MM.1S (cell line): ENCODE results near the gene SHROOM3.

Experiments
- DNase-seq: peaks from one replicate; pipeline ENCODE4 v3.0.0-alpha.2; 2015
- H2AFZ ChIP-seq: fragments of 300-600 bp; sonication (generic); 2 replicates; pipeline ENCODE4 v1.6.0; 2016; ENCODE audit warnings: antibody characterized with exemption, low read length
- H3F3A ChIP-seq: fragments of 300-600 bp; sonication (generic); 2 replicates; pipeline ENCODE4 v1.6.1; 2016; ENCODE audit warnings: mild to moderate bottlenecking, antibody characterized with exemption, low read length, moderate library complexity, mixed read lengths; ENCODE audit not compliant: insufficient read depth
- H3K27ac ChIP-seq: fragments of 300-600 bp; sonication (generic); 2 replicates; pipeline ENCODE4 v1.5.1; 2016; ENCODE audit warnings: mild to moderate bottlenecking, low read length
- H3K27me3 ChIP-seq: fragments of 300-600 bp; sonication (generic); replicated peaks from 2 replicates; pipeline ENCODE4 v1.6.0; 2016; ENCODE audit warnings: low read length; ENCODE audit not compliant: insufficient read depth
- H3K36me3 ChIP-seq: fragments of 300-600 bp; sonication (generic); replicated peaks from 2 replicates; pipeline ENCODE4 v1.6.1; 2016; ENCODE audit warnings: mild to moderate bottlenecking, low read length, mixed read lengths; ENCODE audit not compliant: insufficient read depth
- H3K4me1 ChIP-seq: fragments of 300-600 bp; sonication (generic); 2 replicates; pipeline ENCODE4 v1.6.1; 2016; ENCODE audit warnings: low read length, mixed read lengths
- H3K4me2 ChIP-seq: fragments of 300-600 bp; sonication (generic); 2 replicates; pipeline ENCODE4 v1.6.0; 2016; ENCODE audit warnings: low read depth, low read length
- H3K4me3 ChIP-seq: fragments of 300-600 bp; sonication (generic); 2 replicates; pipeline ENCODE4 v1.5.1; 2016; ENCODE audit warnings: low read length, mixed read lengths
- H3K79me2 ChIP-seq: fragments of 300-600 bp; sonication (generic); 2 replicates; pipeline ENCODE4 v1.6.1; 2016; ENCODE audit warnings: mixed run types, low read length, mixed read lengths
- H3K9ac ChIP-seq: fragments of 300-600 bp; sonication (generic); 2 replicates; pipeline ENCODE4 v1.6.1; 2016; ENCODE audit warnings: low read length, mixed read lengths
- H3K9me2 ChIP-seq: fragments of 300-600 bp; sonication (generic); replicated peaks from 2 replicates; pipeline ENCODE4 v1.6.1; 2016; ENCODE audit warnings: mild to moderate bottlenecking, low read length, mixed read lengths; ENCODE audit not compliant: insufficient read depth
- H3K9me3 ChIP-seq: fragments of 300-600 bp; sonication (generic); replicated peaks from 2 replicates; pipeline ENCODE4 v1.6.1; 2016; ENCODE audit warnings: mild to moderate bottlenecking, low read length, mixed read lengths; ENCODE audit not compliant: insufficient read depth
- H4K20me1 ChIP-seq: fragments of 300-600 bp; sonication (generic); 2 replicates; pipeline ENCODE4 v1.6.1; 2016; ENCODE audit warnings: mild to moderate bottlenecking, low read length, moderate library complexity, mixed read lengths; ENCODE audit not compliant: insufficient read depth
- EZH2 ChIP-seq: fragments of 300-600 bp; sonication (generic); optimal IDR thresholded peaks from 2 replicates; pipeline ENCODE3; 2017; ENCODE audit warnings: low read depth, mild to moderate bottlenecking, antibody characterized with exemption, low read length, mixed read lengths
- EZH2phosphoT487 ChIP-seq: fragments of 300-600 bp; sonication (generic); IDR thresholded peaks from 2 replicates; pipeline ENCODE4 v1.6.1; 2018; ENCODE audit warnings: antibody characterized with exemption, low read length
- TF ChIP-seq, protein P1 (sequence below): fragments of 300-600 bp; sonication (generic); IDR thresholded peaks from 2 replicates; pipeline ENCODE4 v1.5.1; 2016; ENCODE audit warnings: antibody characterized with exemption, low read length, mixed read lengths

The SHROOM3 gene

DNA sequence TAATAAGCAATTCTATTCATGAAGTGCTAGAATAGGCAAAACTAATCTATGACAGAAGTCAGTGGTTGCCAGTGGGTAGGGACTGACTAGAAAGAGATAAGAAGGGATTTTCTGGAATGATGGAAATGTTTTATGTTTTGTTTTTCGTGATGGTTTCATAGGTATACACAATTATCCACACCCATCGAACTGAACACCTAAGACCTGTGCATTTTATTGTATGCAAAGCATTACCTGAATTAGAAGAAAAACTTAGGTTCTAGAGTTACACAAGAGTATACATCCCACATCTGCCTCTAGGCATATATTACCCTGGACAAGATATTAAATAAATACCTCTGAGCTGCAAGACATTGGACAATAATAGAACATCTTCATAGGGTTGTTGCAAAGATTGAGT is 257.7 kb downstream of the SHROOM3 start:
- peaks cover 76% of the 10 kb centered on the region for H3K79me2 ChIP-seq
- no peaks in the 10 kb centered on the region for H3K27me3 ChIP-seq

DNA sequence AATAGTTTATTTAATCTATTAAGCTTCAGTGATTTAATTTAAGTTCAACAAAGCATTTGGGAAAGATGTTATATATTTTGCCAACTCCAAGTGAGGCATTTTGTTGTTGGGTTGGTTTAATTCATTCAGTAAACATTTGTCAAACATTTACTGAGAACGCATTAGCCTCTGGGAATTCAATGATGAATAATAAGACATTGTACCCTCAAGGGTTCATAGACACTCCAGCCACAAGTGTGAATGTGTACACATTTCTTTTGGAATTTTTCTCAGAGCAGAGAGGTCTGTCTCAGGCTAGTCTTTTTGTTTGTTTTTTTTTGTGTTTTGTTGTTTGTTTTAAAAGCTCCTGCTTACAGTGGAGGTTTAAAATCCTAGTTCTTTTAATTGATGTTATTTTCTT is 259.0 kb downstream of the SHROOM3 start:
- no peaks in the 10 kb centered on the region for H4K20me1 ChIP-seq
- H3K79me2 ChIP-seq, result peaks cover 87% of the 10 kb centered on the region
- TF ChIP-seq EZH2phosphoT487, result no peak
- TF ChIP-seq EZH2, result no peak
- TF ChIP-seq, protein P1, sequence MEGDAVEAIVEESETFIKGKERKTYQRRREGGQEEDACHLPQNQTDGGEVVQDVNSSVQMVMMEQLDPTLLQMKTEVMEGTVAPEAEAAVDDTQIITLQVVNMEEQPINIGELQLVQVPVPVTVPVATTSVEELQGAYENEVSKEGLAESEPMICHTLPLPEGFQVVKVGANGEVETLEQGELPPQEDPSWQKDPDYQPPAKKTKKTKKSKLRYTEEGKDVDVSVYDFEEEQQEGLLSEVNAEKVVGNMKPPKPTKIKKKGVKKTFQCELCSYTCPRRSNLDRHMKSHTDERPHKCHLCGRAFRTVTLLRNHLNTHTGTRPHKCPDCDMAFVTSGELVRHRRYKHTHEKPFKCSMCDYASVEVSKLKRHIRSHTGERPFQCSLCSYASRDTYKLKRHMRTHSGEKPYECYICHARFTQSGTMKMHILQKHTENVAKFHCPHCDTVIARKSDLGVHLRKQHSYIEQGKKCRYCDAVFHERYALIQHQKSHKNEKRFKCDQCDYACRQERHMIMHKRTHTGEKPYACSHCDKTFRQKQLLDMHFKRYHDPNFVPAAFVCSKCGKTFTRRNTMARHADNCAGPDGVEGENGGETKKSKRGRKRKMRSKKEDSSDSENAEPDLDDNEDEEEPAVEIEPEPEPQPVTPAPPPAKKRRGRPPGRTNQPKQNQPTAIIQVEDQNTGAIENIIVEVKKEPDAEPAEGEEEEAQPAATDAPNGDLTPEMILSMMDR, result no peak
- H2AFZ ChIP-seq, result no peak overlapping the region
- H3K9me3 ChIP-seq, result no peaks in the 10 kb centered on the region
- no peaks in the 10 kb centered on the region for H3K36me3 ChIP-seq
- H3K27ac ChIP-seq, result peak overlapping the region; percentile 98
- no peak for DNase-seq
- no peaks in the 10 kb centered on the region for H3K27me3 ChIP-seq
- H3K4me1 ChIP-seq, result peaks cover 61% of the 10 kb centered on the region
- 0 out of 2 replicates have a peak overlapping the region, but pooled peaks have one; percentile 9 for H3K4me3 ChIP-seq
- H3F3A ChIP-seq, result peaks cover 82% of the 10 kb centered on the region
- no peaks in the 10 kb centered on the region for H3K9me2 ChIP-seq
- peak overlapping the region; percentile 49 for H3K9ac ChIP-seq
- peak overlapping the region; percentile 82 for H3K4me2 ChIP-seq

More for the DNA sequence above, 257.7 kb downstream of the SHROOM3 start:
- peak overlapping the region; percentile 98; the same call in 1 of the 2 replicates for H3K27ac ChIP-seq
- H3K9me3 ChIP-seq, result no peaks in the 10 kb centered on the region
- TF ChIP-seq EZH2phosphoT487 (no peak), EZH2 (no peak)
- TF ChIP-seq, protein P1, result no peak
- H3K9me2 ChIP-seq, result no peaks in the 10 kb centered on the region
- DNase-seq, result no peak
- H3F3A ChIP-seq, result peaks cover 90% of the 10 kb centered on the region
- H3K4me2 ChIP-seq, result peak overlapping the region; percentile 77
- H3K9ac ChIP-seq, result no peak overlapping the region
- H2AFZ ChIP-seq, result no peak overlapping the region
- no peaks in the 10 kb centered on the region for H4K20me1 ChIP-seq
- peaks cover 52% of the 10 kb centered on the region for H3K4me1 ChIP-seq
- H3K36me3 ChIP-seq, result no peaks in the 10 kb centered on the region
- H3K4me3 ChIP-seq, result no peak overlapping the region

DNA sequence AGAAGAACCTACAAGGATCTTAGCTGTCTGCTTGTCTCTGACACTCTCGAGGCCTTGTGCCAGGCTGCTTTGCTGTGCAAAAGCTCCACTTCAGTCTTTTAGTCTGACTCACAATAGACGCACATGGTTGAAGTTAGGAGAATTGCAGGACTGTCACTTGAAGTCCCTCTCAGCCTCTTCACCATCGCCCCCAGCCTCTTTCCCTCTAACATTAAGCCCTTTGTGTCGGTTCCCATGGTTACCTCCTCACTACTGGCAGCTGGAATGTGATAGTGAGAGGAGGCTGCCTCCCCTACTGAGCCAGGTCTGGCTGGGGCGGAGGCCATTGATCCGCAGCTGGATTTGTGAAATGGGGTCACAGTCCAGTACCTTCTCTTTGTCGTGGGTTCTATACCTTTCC is 261.1 kb downstream of the SHROOM3 start:
- peaks cover 90% of the 10 kb centered on the region for H3K79me2 ChIP-seq
- TF ChIP-seq EZH2, result no peak
- no peak for TF ChIP-seq EZH2phosphoT487
- TF ChIP-seq, protein P1, result no peak
- H3K4me1 ChIP-seq, result peaks cover 80% of the 10 kb centered on the region
- H4K20me1 ChIP-seq, result no peaks in the 10 kb centered on the region
- no peak for DNase-seq
- no peaks in the 10 kb centered on the region for H3K9me2 ChIP-seq
- no peaks in the 10 kb centered on the region for H3K27me3 ChIP-seq
- peak overlapping the region; percentile 41; the same call in 1 of the 2 replicates for H3K4me3 ChIP-seq
- H3K4me2 ChIP-seq, result peak overlapping the region; percentile 82
- H3K9ac ChIP-seq, result peak overlapping the region; percentile 74
- no peak overlapping the region for H2AFZ ChIP-seq
- H3K9me3 ChIP-seq, result no peaks in the 10 kb centered on the region
- peak overlapping the region; percentile 98 for H3K27ac ChIP-seq
- no peaks in the 10 kb centered on the region for H3K36me3 ChIP-seq
- H3F3A ChIP-seq, result peaks cover 81% of the 10 kb centered on the region
